Pancreas (tissue), 10 donors: ENCODE data around the gene DLD. TPM values are rescaled to one million over a fixed set of nuclear protein-coding genes. Genes with fewer than 3 reads are reported as not detected.
"Not testable (repeated sequence)": the region's sequence is repeated elsewhere in the genome, so short reads cannot be mapped to it uniquely, and the experiment has no call there.

Experiments used
- ATAC-seq, 4 donors: fragments of 200-7000 bp; cut with Tn5 transposase; one replicate each; pipeline versions ENCODE4 v1.8.0 to v1.9.1; 2020; ENCODE audit warnings: mild to moderate bottlenecking in 4 of 4, moderate library complexity in 4 of 4
- DNase-seq, 6 donors: peaks; one replicate each; pipeline ENCODE4 v3.0.0-alpha.2; 2020
- FAIRE-seq: peaks from 2 replicates; lab custom pipeline; 2012; peaks lifted over from hg19 to GRCh38; lab: Jason Lieb, UNC
- H3K27ac ChIP-seq, 4 donors: fragments of 200-600 bp; sonication (generic); 1 replicate in 3 of 4; 2 replicates in 1 of 4; pipeline versions ENCODE4 v1.5.0 to v1.8.0; 2020
- H3K27me3 ChIP-seq, 4 donors: fragments of 200-600 bp; one replicate each; pipeline ENCODE4 v1.8.0; 2021
- H3K36me3 ChIP-seq, 3 donors: fragments of 200-600 bp; sonication (generic) in 1 of 3; one replicate each; pipeline versions ENCODE4 v1.5.0 to v1.8.0; 2020 to 2021
- H3K4me1 ChIP-seq, 3 donors: fragments of 200-600 bp; one replicate each; pipeline ENCODE4 v1.8.0; 2021
- H3K4me3 ChIP-seq, 4 donors: fragments of 200-600 bp; sonication (generic) in 2 of 4; one replicate each; pipeline versions ENCODE4 v1.5.0 to v1.8.0; 2020 to 2021
- H3K9me3 ChIP-seq, 4 donors: fragments of 200-600 bp; one replicate each; pipeline ENCODE4 v1.8.0; 2021
- WGBS, 2 donors: extraction: QIAGEN DNeasy Blood & Tissue Kit; methylation state at CpG; one replicate each; pipeline ENCODE4 v1.1.7; 2013; 5-methylcytosine and 5-hydroxymethylcytosine counted together
- intact Hi-C, 3 donors: fragments of 100-400 bp; cut with DNase I; formaldehyde crosslinking; loops; one replicate each; pipeline versions ENCODE4 v1.11.1 to v1.14.2; 2022
- polyA plus RNA-seq, 2 donors: library from polyadenylated mRNA; stranded (reverse); fragments of 200-250 nt; gene quantifications; one replicate each; pipeline ENCODE4 v1.2.3, GENCODE V29; 2013
- total RNA-seq, 6 donors: library from RNA; stranded (reverse); fragmentation: NEBNext Ultra II Directional in 4 of 6; extraction: Animal tissue kit (Norgen Biotek cat#: 25700) in 4 of 6; gene quantifications; one replicate each; pipeline versions ENCODE4 v1.2.1 to v1.2.4, GENCODE V29; 2021 to 2023
- TF ChIP-seq, protein P1 (sequence below), 4 donors: fragments of 200-600 bp; sonication (generic) in 3 of 4; IDR thresholded peaks; one replicate each; pipeline versions ENCODE4 v1.5.0 to v1.8.0; 2021; ENCODE audit warnings: antibody characterized with exemption in 4 of 4
- donor health status: healthy with polysubstance abuse.
- donor health status: DM: no; HTN: no; CAD: no; lungs with moderate emphysema.
- donor health status: DM: no; HTN: no; CAD: no.
- donor health status: control.
- donor health status: control.
- donor health status: Bipolar disorder and iron deficiency.
- donor health status: DM: yes; HTN: yes; CAD: no.
- donor health status: DM: no; HTN: no; CAD: no.
- donor health status: DM: no; HTN: no; CAD: no.
- donor health status: DM: yes; HTN: yes; CAD: no.

Gene DLD
- total and polyA plus RNA-seq, 8 donors, result 8.2 to 43.0 (median 34.1) TPM

DNA sequence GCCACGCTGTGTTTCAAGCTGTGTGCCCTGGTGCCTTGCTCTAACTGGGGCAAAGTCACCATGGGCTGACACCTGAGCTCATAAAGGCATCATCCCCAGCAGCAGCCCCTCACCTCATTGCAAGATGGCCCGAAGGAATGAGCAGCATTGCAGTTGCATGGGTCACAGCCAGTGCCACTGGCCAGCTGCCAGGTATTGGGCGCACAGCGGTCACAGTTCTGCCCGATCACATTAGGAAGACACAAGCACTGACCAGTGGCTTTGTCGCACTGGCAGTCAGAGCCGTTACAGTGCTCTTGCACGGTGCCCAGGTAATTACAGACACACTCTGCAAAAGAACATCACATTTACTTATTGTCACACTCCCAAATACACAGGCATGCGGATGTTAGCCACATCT is 60.9 kb downstream of the DLD start:
- intact Hi-C loops, result no loop called here
- FAIRE-seq (no peak), ATAC-seq (peak in 1 of 4 donors; percentile 9), DNase-seq (peak in 2 of 6 donors; percentile 43 to 55)
- 68 to 80% methylated on average over 9 of the region's 9 CpGs for WGBS, 2 donors
- TF ChIP-seq, protein P1, sequence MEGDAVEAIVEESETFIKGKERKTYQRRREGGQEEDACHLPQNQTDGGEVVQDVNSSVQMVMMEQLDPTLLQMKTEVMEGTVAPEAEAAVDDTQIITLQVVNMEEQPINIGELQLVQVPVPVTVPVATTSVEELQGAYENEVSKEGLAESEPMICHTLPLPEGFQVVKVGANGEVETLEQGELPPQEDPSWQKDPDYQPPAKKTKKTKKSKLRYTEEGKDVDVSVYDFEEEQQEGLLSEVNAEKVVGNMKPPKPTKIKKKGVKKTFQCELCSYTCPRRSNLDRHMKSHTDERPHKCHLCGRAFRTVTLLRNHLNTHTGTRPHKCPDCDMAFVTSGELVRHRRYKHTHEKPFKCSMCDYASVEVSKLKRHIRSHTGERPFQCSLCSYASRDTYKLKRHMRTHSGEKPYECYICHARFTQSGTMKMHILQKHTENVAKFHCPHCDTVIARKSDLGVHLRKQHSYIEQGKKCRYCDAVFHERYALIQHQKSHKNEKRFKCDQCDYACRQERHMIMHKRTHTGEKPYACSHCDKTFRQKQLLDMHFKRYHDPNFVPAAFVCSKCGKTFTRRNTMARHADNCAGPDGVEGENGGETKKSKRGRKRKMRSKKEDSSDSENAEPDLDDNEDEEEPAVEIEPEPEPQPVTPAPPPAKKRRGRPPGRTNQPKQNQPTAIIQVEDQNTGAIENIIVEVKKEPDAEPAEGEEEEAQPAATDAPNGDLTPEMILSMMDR (IDR thresholded peaks at IDR 0.05), result no peak
- peaks cover 0 to 10% (median 6%) of the 10 kb centered on the region in 3 donors for H3K36me3 ChIP-seq
- peaks cover 18 to 41% (median 38%) of the 10 kb centered on the region in 3 donors for H3K4me1 ChIP-seq
- peak overlapping the region in 3 of 4 donors; percentile 12 to 23 (median 14) for H3K27ac ChIP-seq
- H3K4me3 ChIP-seq, result no peak overlapping the region
- H3K27me3 ChIP-seq, result no peaks in the 10 kb centered on the region
- H3K9me3 ChIP-seq, result no peaks in the 10 kb centered on the region

DNA sequence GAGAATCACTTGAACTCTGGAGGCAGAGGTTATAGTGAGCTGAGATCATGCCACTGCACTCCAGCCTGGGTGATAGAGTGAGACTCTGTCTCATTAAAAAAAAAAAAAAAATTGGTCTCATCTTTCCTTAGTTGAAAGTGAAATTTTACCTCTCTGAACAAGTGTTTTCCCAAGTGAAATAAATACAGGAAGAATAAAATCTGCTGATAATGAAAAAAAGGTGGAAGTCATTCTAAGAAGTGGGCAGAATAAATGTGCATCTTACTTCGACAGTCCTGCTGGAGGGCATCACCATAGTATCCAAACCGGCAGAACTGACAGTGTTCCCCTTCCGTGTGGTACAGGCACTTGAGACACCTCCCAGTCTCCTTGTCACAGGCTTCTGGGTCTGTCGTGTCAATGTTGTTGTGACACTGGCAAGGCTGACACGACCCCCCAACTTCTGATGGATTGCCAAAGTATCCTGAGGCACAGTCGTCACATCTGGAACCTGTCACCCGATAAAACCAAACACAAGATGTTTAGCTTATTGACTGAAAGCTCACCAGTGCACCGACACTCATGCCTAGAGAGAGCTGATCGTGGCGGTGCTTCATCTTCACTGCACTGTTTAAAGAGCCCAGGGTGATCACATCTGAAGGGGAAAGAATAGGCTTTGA is 62.4 kb downstream of the DLD start:
- WGBS, 2 donors, result 81 to 83% methylated on average over 10 of the region's 10 CpGs
- Histone ChIP-seq H3K36me3 (peaks cover 0 to 13% (median 8%) of the 10 kb centered on the region in 3 donors), H3K9me3 (no peaks in the 10 kb centered on the region), H3K27me3 (no peaks in the 10 kb centered on the region), H3K4me3 (no peak overlapping the region), H3K27ac (no peak overlapping the region), H3K4me1 (peaks cover 18 to 38% (median 34%) of the 10 kb centered on the region in 3 donors)
- ATAC-seq (no peak), FAIRE-seq (no peak), DNase-seq (no peak)
- intact Hi-C loops, result no loop called here
- TF ChIP-seq, protein P1 (IDR thresholded peaks at IDR 0.05), result no peak

DNA sequence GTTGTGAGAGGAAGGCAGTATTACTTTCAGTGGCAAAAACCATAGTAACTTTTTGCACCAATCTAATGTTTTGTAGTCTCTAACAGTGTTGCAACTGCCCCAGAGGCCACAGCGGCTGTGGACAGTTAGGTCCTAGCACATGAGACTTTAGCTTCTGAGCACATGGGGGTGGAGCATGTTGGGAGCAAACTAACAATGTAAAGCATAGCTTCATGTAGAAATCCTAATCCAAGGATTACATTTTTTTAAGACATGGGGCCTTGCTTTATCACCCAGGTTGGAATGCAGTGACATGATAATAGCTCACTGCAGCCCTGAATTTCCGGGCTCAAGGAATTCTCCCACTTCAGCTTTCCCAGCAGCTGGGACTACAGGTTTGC is 62.9 kb downstream of the DLD start:
- H3K27ac ChIP-seq, result no peak overlapping the region
- whole genome bisulfite sequencing, 2 donors, result 88% methylated on average over 2 of the region's 2 CpGs
- H3K36me3 ChIP-seq, result peaks cover 0 to 13% (median 13%) of the 10 kb centered on the region in 3 donors
- FAIRE-seq (no peak), DNase-seq (no peak), ATAC-seq (no peak)
- TF ChIP-seq, protein P1 (IDR thresholded peaks at IDR 0.05), result no peak
- H3K27me3 ChIP-seq, result no peaks in the 10 kb centered on the region
- no peaks in the 10 kb centered on the region for H3K9me3 ChIP-seq
- no peak overlapping the region for H3K4me3 ChIP-seq
- peaks cover 13 to 33% (median 29%) of the 10 kb centered on the region in 3 donors for H3K4me1 ChIP-seq
- intact Hi-C loops, result no loop called here

DNA sequence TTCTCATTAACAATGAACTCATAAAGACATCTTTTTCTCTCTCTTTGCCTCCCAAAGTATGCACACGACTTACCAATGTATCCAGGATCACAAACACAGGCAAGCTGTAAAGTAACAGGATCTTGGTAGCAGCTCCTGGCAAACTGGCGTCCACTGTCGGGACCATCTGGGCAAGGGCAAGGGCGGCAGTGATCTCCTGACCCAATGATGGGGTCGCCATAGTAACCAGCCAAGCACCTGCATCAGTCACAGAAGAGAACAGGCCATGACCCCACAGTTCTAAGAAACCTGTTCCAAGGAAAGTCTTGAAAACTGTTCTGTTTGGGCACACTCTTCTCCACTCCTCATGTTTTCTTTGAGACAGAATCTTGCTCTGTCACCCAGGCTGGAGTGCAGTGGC is 64.4 kb downstream of the DLD start:
- no peak for ATAC-seq
- FAIRE-seq, result no peak

DNA sequence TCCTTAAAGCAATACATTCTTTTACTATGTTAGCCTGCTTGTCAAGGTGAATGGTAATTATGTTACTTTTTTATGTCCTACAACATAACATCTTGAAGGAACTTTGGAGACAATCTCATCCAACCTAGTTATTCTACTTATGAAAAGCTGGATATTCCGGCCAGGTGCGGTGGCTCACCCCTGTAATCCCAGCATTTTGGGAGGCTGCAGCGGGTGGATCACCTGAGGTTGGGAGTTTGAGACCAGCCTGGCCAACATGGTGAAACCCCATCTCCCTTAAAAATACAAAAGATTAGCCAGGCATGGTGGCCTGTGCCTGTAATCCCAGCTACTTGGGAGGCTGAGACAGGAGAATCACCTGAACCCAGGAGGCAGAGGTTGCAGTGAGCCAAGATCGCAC is 66.0 kb downstream of the DLD start:
- ATAC-seq, H3K9me3 ChIP-seq, DNase-seq, intact Hi-C loops, H3K27ac ChIP-seq, H3K27me3 ChIP-seq, H3K4me1 ChIP-seq, H3K4me3 ChIP-seq, FAIRE-seq: not testable (repeated sequence)
- peaks cover 3 to 39% (median 25%) of the 10 kb centered on the region in 3 donors for H3K36me3 ChIP-seq
- 99% methylated on average over 4 of the region's 4 CpGs for WGBS, 2 donors

More for the DNA sequence above, 64.4 kb downstream of the DLD start:
- Histone ChIP-seq H3K36me3 (peaks cover 3 to 28% (median 22%) of the 10 kb centered on the region in 3 donors), H3K27ac (no peak overlapping the region), H3K4me3 (no peak overlapping the region), H3K27me3 (no peaks in the 10 kb centered on the region), H3K9me3 (no peaks in the 10 kb centered on the region), H3K4me1 (peaks cover 13 to 19% (median 14%) of the 10 kb centered on the region in 3 donors)
- intact Hi-C loops, result no loop called here
- WGBS, 2 donors, result 83 to 93% methylated on average over 5 of the region's 5 CpGs
- TF ChIP-seq, protein P1 (IDR thresholded peaks at IDR 0.05), result no peak
- DNase-seq, result no peak
